Activated naive CD4-positive, alpha-beta T cell treated with anti-CD3 and anti-CD28 coated beads, Interleukin-2, amount 10 ng/mL, durations not matched to agents 7 days and 5 days (primary cell): ENCODE data around the gene PTPRD.

Source experiments
- CTCF ChIA-PET: fragments of 350-600 bp; sonication (Branson Sonifier 250); formaldehyde crosslinking; loops from one replicate; lab custom pipeline; 2021; ENCODE audit warnings: antibody characterized with exemption; lab: Charles Lee
- DNase-seq: peaks from one replicate; pipeline ENCODE4 v3.0.0-alpha.2; 2020
- H3K27ac Mint-ChIP-seq: one replicate; pipeline ENCODE4 v1.8.0; 2021; ENCODE audit warnings: mild to moderate bottlenecking, moderate library complexity, mixed read lengths
- H3K27me3 Mint-ChIP-seq: one replicate; pipeline ENCODE4 v1.8.0; 2021; ENCODE audit warnings: mild to moderate bottlenecking, mixed read lengths
- H3K36me3 Mint-ChIP-seq: one replicate; pipeline ENCODE4 v1.8.0; 2021; ENCODE audit warnings: mixed read lengths
- H3K4me1 Mint-ChIP-seq: one replicate; pipeline ENCODE4 v1.8.0; 2021; ENCODE audit warnings: mixed read lengths
- H3K4me3 Mint-ChIP-seq: one replicate; pipeline ENCODE4 v1.8.0; 2021; ENCODE audit warnings: mild to moderate bottlenecking, moderate library complexity, mixed read lengths
- H3K9me3 Mint-ChIP-seq: one replicate; pipeline ENCODE4 v1.8.0; 2021; ENCODE audit warnings: mixed read lengths

PTPRD gene

GRCh38 chr9:9904041-9904440, 708.8 kb downstream of the PTPRD start:
- CTCF ChIA-PET = no interaction called here
- H3K36me3 Mint-ChIP-seq = no peaks in the 10 kb centered on the region

GRCh38 chr9:9901624-9902023, 711.2 kb downstream of the PTPRD start:
- Mint-ChIP-seq H3K27ac (no peak overlapping the region), H3K9me3 (no peaks in the 10 kb centered on the region), H3K4me1 (no peaks in the 10 kb centered on the region), H3K4me3 (no peak overlapping the region), H3K36me3 (no peaks in the 10 kb centered on the region), H3K27me3 (no peaks in the 10 kb centered on the region)
- no peak for DNase-seq
- CTCF ChIA-PET = no interaction called here

More at GRCh38 chr9:9904041-9904440, 708.8 kb downstream of the PTPRD start:
- no peaks in the 10 kb centered on the region for H3K27me3 Mint-ChIP-seq
- no peaks in the 10 kb centered on the region for H3K9me3 Mint-ChIP-seq
- no peak overlapping the region for H3K4me3 Mint-ChIP-seq
- no peaks in the 10 kb centered on the region for H3K4me1 Mint-ChIP-seq
- H3K27ac Mint-ChIP-seq = no peak overlapping the region
- DNase-seq = no peak

DNA sequence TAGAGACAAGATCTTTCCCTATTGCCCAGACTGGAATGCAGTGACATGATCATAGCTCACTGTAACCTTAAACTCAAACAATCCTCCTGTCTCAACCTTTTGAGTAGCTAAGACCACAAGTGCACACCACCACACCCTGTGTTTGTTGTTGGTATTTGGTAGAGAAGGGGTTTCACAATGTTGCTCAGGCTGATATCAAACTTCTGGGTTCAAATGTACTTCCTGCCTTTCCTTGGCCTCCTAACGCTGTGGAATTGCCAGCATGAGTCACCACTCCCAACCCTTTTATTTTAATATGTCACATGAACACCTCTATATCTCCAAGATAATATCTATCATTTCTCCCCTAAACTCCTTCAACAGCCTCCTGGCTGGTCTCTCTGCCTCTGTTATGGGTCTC, 719.0 kb downstream of the PTPRD start:
- Mint-ChIP-seq H3K27me3 (no peaks in the 10 kb centered on the region), H3K9me3 (peaks cover 3% of the 10 kb centered on the region), H3K36me3 (no peaks in the 10 kb centered on the region), H3K27ac (no peak overlapping the region), H3K4me1 (no peaks in the 10 kb centered on the region), H3K4me3 (no peak overlapping the region)
- CTCF ChIA-PET = no interaction called here
- DNase-seq = no peak

DNA sequence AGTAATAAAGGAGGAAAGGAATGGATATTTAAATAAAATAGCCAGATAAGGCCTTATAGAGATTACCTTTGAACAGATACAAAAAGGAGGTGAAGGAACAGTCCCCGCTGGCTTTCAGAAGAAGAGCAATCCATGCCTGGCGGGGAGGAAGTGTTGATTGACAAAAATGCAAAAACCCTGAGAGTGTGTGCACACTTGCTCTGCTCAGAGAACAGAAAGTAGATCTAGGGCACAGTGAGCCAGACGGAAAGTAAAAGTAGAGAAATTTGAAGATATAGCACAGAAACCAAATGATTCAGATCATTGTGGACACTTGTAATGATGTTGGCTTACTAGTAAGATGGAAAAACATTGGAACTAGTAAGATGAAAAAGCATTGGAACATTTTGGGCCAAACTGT, 720.6 kb downstream of the PTPRD start:
- no peaks in the 10 kb centered on the region for H3K4me1 Mint-ChIP-seq
- CTCF ChIA-PET = no interaction called here
- peaks cover 10% of the 10 kb centered on the region for H3K9me3 Mint-ChIP-seq
- H3K27ac Mint-ChIP-seq = no peak overlapping the region
- H3K36me3 Mint-ChIP-seq = no peaks in the 10 kb centered on the region
- H3K4me3 Mint-ChIP-seq = no peak overlapping the region
- no peaks in the 10 kb centered on the region for H3K27me3 Mint-ChIP-seq
- DNase-seq = no peak

- no peak overlapping the region for H3K27ac Mint-ChIP-seq
- no peaks in the 10 kb centered on the region for H3K27me3 Mint-ChIP-seq
- H3K36me3 Mint-ChIP-seq = no peaks in the 10 kb centered on the region
- no peak for DNase-seq
- no peak overlapping the region for H3K4me3 Mint-ChIP-seq
- no peaks in the 10 kb centered on the region for H3K4me1 Mint-ChIP-seq
- CTCF ChIA-PET = no interaction called here
- no peaks in the 10 kb centered on the region for H3K9me3 Mint-ChIP-seq
Measured at GRCh38 chr9:9881692-9882091, 731.1 kb downstream of the PTPRD start.

GRCh38 chr9:9874270-9874669, 738.5 kb downstream of the PTPRD start:
- Mint-ChIP-seq H3K9me3 (no peaks in the 10 kb centered on the region), H3K4me1 (no peaks in the 10 kb centered on the region), H3K4me3 (no peak overlapping the region), H3K36me3 (no peaks in the 10 kb centered on the region), H3K27ac (no peak overlapping the region), H3K27me3 (no peaks in the 10 kb centered on the region)
- CTCF ChIA-PET = no interaction called here
- no peak for DNase-seq

- no peak overlapping the region for H3K4me3 Mint-ChIP-seq
Measured at GRCh38 chr9:9862235-9862810, 750.5 kb downstream of the PTPRD start.

GRCh38 chr9:9855177-9856078, 757.4 kb downstream of the PTPRD start:
- CTCF ChIA-PET = no interaction called here
- Mint-ChIP-seq H3K27me3 (no peaks in the 10 kb centered on the region), H3K4me1 (no peaks in the 10 kb centered on the region), H3K4me3 (no peak overlapping the region), H3K36me3 (no peaks in the 10 kb centered on the region), H3K27ac (no peak overlapping the region), H3K9me3 (no peaks in the 10 kb centered on the region)
- no peak for DNase-seq

More at GRCh38 chr9:9862235-9862810, 750.5 kb downstream of the PTPRD start:
- no peaks in the 10 kb centered on the region for H3K36me3 Mint-ChIP-seq
- no peak overlapping the region for H3K27ac Mint-ChIP-seq
- DNase-seq = no peak
- H3K27me3 Mint-ChIP-seq = no peaks in the 10 kb centered on the region
- CTCF ChIA-PET = no interaction called here
- H3K9me3 Mint-ChIP-seq = peaks cover 1% of the 10 kb centered on the region
- no peaks in the 10 kb centered on the region for H3K4me1 Mint-ChIP-seq

GRCh38 chr9:9847750-9848149, 765.1 kb downstream of the PTPRD start:
- no peaks in the 10 kb centered on the region for H3K36me3 Mint-ChIP-seq
- DNase-seq = no peak
- H3K27ac Mint-ChIP-seq = no peak overlapping the region
- H3K4me1 Mint-ChIP-seq = peaks cover 4% of the 10 kb centered on the region
- no peak overlapping the region for H3K4me3 Mint-ChIP-seq
- H3K27me3 Mint-ChIP-seq = no peaks in the 10 kb centered on the region
- CTCF ChIA-PET = no interaction called here
- no peaks in the 10 kb centered on the region for H3K9me3 Mint-ChIP-seq

- no peaks in the 10 kb centered on the region for H3K27me3 Mint-ChIP-seq
- H3K36me3 Mint-ChIP-seq = no peaks in the 10 kb centered on the region
- no peak overlapping the region for H3K4me3 Mint-ChIP-seq
- DNase-seq = no peak
- CTCF ChIA-PET = no interaction called here
- H3K27ac Mint-ChIP-seq = no peak overlapping the region
- peaks cover 4% of the 10 kb centered on the region for H3K4me1 Mint-ChIP-seq
- no peaks in the 10 kb centered on the region for H3K9me3 Mint-ChIP-seq
Measured at GRCh38 chr9:9846557-9846956, 766.2 kb downstream of the PTPRD start.

- Mint-ChIP-seq H3K27me3 (no peaks in the 10 kb centered on the region), H3K4me1 (no peaks in the 10 kb centered on the region), H3K9me3 (peaks cover 2% of the 10 kb centered on the region), H3K36me3 (no peaks in the 10 kb centered on the region), H3K4me3 (no peak overlapping the region), H3K27ac (no peak overlapping the region)
- CTCF ChIA-PET = no interaction called here
- no peak for DNase-seq
Measured at GRCh38 chr9:9820436-9820835, 792.4 kb downstream of the PTPRD start.

DNA sequence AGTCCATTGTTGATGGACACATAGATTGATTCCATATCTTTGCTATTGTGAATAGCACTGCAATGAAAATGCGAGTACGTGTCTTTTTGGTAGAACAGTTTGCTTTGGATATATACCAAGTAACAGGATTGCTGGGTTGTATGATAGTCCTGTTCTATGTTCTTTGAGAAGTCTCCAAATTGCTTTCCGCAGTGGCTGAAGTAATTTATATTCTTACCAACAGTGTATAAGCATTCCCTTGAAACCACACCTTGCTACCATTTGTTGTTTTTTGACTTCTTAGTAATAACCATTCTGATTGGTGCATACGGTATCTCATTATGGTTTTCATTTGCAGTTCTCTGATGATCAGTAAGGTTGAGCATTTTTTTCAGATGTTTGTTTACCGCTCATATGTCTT, 792.9 kb downstream of the PTPRD start:
- Mint-ChIP-seq H3K27me3 (no peaks in the 10 kb centered on the region), H3K36me3 (no peaks in the 10 kb centered on the region), H3K27ac (no peak overlapping the region), H3K9me3 (peaks cover 2% of the 10 kb centered on the region), H3K4me1 (no peaks in the 10 kb centered on the region), H3K4me3 (no peak overlapping the region)
- no peak for DNase-seq
- CTCF ChIA-PET = no interaction called here

GRCh38 chr9:9817176-9817575, 795.6 kb downstream of the PTPRD start:
- DNase-seq = no peak
- H3K4me3 Mint-ChIP-seq = no peak overlapping the region
- no peaks in the 10 kb centered on the region for H3K27me3 Mint-ChIP-seq
- H3K4me1 Mint-ChIP-seq = no peaks in the 10 kb centered on the region
- peaks cover 2% of the 10 kb centered on the region for H3K9me3 Mint-ChIP-seq
- H3K27ac Mint-ChIP-seq = no peak overlapping the region
- no peaks in the 10 kb centered on the region for H3K36me3 Mint-ChIP-seq
- CTCF ChIA-PET = interaction anchor here (1.0 kb wide), 1 partner anchor 12 kb away, joined by 3 read pairs; no protein-coding TSS in a partner anchor

GRCh38 chr9:9804109-9804508, 808.7 kb downstream of the PTPRD start:
- CTCF ChIA-PET = no interaction called here
- Mint-ChIP-seq H3K36me3 (no peaks in the 10 kb centered on the region), H3K4me1 (no peaks in the 10 kb centered on the region), H3K4me3 (no peak overlapping the region), H3K9me3 (peaks cover 2% of the 10 kb centered on the region), H3K27ac (no peak overlapping the region), H3K27me3 (no peaks in the 10 kb centered on the region)
- no peak for DNase-seq

DNA sequence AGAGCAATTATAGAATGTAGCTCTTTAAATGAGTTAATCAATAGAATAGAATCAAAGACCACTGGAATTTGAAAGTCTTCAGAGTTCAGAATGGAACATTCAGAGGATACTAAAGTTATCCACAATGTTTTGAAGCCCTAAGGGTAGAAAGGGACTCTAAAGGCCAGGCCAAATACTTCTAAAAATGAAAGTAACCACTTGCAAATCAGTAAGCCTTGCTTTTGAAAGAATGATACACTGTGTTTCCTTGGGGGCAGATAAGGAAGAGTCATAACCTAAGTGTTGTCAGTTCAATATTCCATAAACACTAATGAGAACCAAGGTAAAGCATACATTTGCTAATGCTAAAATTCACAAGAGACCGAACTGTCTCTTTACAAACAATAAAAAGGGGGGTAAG, 813.5 kb downstream of the PTPRD start:
- Mint-ChIP-seq H3K27me3 (no peaks in the 10 kb centered on the region), H3K9me3 (no peaks in the 10 kb centered on the region), H3K36me3 (no peaks in the 10 kb centered on the region), H3K27ac (no peak overlapping the region), H3K4me1 (no peaks in the 10 kb centered on the region), H3K4me3 (no peak overlapping the region)
- CTCF ChIA-PET = no interaction called here
- no peak for DNase-seq
